Liver (tissue), 3 donors: Measurements from ENCODE around the gene DPYD.

ENCODE experiments used
- CTCF ChIP-seq: fragments of 150-350 bp; IDR thresholded peaks from 2 replicates; pipeline ENCODE4 v1.5.1; 2017; ENCODE audit warnings: improper control_type of control experiment, low read depth, low read length; ENCODE audit not compliant: missing input control
- GABPA ChIP-seq, 2 donors: IDR thresholded peaks in 1 of 2; conservative IDR thresholded peaks in 1 of 2; 2 replicates each; pipeline ENCODE4 v1.6.1; 2016; ENCODE audit warnings: antibody characterized with exemption in 2 of 2, mild to moderate bottlenecking in 1 of 2, moderate library complexity in 1 of 2
- HNF4A ChIP-seq, 2 donors: conservative IDR thresholded peaks; 2 replicates each; pipeline ENCODE4 v1.6.1; 2016; ENCODE audit warnings: antibody characterized with exemption in 2 of 2, mild to moderate bottlenecking in 2 of 2
- HNF4G ChIP-seq: IDR thresholded peaks from 2 replicates; pipeline ENCODE4 v1.6.1; 2016; ENCODE audit warnings: antibody characterized with exemption
- MAX ChIP-seq: IDR thresholded peaks from 2 replicates; pipeline ENCODE4 v1.6.1; 2016; ENCODE audit warnings: antibody characterized with exemption
- RAD21 ChIP-seq, 2 donors: IDR thresholded peaks; 2 replicates each; pipeline ENCODE4 v1.6.1; 2016; ENCODE audit warnings: antibody characterized with exemption in 2 of 2, mild to moderate bottlenecking in 2 of 2
- REST ChIP-seq: IDR thresholded peaks from 2 replicates; pipeline ENCODE4 v1.6.1; 2016; ENCODE audit warnings: antibody characterized with exemption, mild to moderate bottlenecking
- RXRA ChIP-seq, 2 donors: IDR thresholded peaks; 2 replicates each; pipeline ENCODE4 v1.6.1; 2017 to 2018; ENCODE audit warnings: antibody characterized with exemption in 2 of 2, mild to moderate bottlenecking in 1 of 2
- TAF1 ChIP-seq: conservative IDR thresholded peaks from 2 replicates; pipeline ENCODE4 v1.6.1; 2016; ENCODE audit warnings: antibody characterized with exemption, mild to moderate bottlenecking
- YY1 ChIP-seq: IDR thresholded peaks from 2 replicates; pipeline ENCODE4 v1.6.1; 2016; ENCODE audit warnings: antibody characterized with exemption, mild to moderate bottlenecking
- ZBTB33 ChIP-seq: IDR thresholded peaks from 2 replicates; pipeline ENCODE4 v1.6.1; 2016; ENCODE audit warnings: antibody characterized with exemption
- donor health status: healthy.
- donor health status: healthy.

GRCh38 chr1:97500760-97501159 lies 420.1 kb downstream of the DPYD start:
- no peak for TF ChIP-seq CTCF
- TF ChIP-seq HNF4G = no peak
- no peak for TF ChIP-seq TAF1
- no peak for TF ChIP-seq REST
- TF ChIP-seq MAX = no peak
- no peak for TF ChIP-seq RXRA (IDR thresholded peaks at IDR 0.05)
- no peak for TF ChIP-seq GABPA (IDR thresholded peaks at IDR 0.05 in 1 of 2, conservative IDR thresholded peaks at IDR 0.05 in 1 of 2)
- no peak for TF ChIP-seq RAD21 (IDR thresholded peaks at IDR 0.05)
- no peak for TF ChIP-seq YY1
- TF ChIP-seq HNF4A (conservative IDR thresholded peaks at IDR 0.05) = no peak
- TF ChIP-seq ZBTB33 = no peak
